GM19452 (cell line): ENCODE data around the gene BMPR2.
"Not testable (repeated sequence)": the region's sequence is repeated elsewhere in the genome, so short reads cannot be mapped to it uniquely, and the experiment has no call there.

ENCODE experiments used
- ATAC-seq: cut with Tn5 transposase; IDR thresholded peaks from one replicate; pipeline ENCODE4 v1.9.1; 2021; ENCODE audit not compliant: unreplicated experiment

BMPR2 gene

GRCh38 chr2:202375609-202376408 lies at the start of gene BMPR2:
BMPR2 (plus strand) TSS chr2:202376327; CDS start chr2:202377475, 1,148 bp downstream.
- peak; percentile 67 for ATAC-seq

DNA sequence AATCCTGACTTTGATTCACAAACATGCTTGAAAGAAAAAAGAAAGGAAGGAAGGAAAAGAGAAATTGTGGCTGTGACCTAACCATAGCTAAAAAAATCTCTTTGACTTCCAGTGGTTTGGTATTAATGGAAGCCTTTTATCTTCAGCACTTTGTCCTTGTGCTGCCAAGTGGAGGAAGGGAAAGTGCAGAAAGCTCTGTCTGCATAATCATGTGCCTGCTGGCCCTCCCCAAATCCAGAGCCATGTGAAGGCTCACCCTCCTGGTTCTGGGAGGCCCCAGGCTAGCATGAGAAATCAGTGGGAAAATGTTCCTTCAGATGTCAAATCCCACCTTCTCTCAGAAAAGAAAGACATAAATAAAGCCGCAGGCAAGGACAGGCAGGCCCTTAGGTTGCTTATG lies 48.3 kb upstream of the BMPR2 start:
- no peak for ATAC-seq

DNA sequence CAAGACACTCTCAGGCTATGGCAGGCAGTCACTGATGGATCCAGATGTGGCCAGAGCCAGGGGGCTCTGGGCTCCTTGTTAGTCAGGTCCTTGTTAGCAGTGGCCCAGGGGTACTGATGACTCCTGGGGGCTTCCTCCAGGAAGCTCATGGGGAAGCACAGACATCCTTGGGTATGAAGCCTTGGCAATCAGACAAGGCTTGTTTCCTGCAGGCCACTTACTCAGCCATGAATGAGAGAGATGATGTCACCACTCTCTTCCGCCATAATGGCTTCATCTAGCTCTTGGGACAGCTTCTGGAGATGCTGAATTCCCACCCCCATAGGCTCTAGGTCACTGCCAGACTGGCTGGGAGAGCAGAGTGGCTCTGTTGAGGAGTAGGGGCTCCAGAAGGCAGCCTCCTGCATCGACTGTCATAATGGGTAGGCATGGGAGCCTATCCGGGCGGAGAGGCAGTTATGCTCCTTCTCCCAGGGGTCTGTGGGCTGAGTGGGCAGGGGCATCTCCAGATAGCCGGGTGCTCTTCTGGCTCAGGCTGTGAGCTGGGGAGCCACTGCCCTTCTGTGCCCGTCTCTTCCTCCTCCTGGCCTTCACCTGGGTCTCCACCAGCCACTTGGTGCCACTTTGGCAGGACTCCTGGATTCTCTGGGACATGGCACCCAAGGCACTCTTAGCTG lies 40.2 kb upstream of the BMPR2 start:
- ATAC-seq: no peak

- ATAC-seq: no peak
These were observed 39.0 kb upstream of the BMPR2 start for GRCh38 chr2:202337151-202337550.

GRCh38 chr2:202337706-202338346 lies 38.3 kb upstream of the BMPR2 start:
- ATAC-seq: no peak

GRCh38 chr2:202339071-202339870 lies 36.9 kb upstream of the BMPR2 start:
- no peak for ATAC-seq

- no peak for ATAC-seq
These were observed 31.9 kb upstream of the BMPR2 start for GRCh38 chr2:202344178-202344577.

DNA sequence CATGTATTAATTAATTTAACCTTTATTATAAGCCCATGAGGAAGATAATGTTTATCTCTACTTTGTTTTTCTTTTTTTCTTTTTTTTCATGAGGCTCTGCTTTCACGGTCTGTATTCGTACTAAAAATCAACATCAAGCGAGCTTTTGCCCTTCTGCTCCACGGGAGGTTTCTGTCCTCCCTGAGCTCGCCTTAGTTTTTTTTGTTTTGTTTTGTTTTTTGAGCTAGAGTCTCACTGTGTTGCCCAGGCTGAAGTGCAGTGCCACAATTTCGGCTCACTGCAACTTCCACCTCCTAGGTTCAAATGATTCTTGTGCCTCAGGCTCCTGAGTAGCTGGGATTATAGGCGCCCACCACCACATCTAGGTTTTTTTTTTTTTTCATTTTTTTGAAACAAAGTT lies 29.9 kb upstream of the BMPR2 start:
- ATAC-seq: no peak

GRCh38 chr2:202353430-202353829 lies 22.7 kb upstream of the BMPR2 start:
- no peak for ATAC-seq

GRCh38 chr2:202355993-202356505 lies 20.1 kb upstream of the BMPR2 start:
- no peak for ATAC-seq

DNA sequence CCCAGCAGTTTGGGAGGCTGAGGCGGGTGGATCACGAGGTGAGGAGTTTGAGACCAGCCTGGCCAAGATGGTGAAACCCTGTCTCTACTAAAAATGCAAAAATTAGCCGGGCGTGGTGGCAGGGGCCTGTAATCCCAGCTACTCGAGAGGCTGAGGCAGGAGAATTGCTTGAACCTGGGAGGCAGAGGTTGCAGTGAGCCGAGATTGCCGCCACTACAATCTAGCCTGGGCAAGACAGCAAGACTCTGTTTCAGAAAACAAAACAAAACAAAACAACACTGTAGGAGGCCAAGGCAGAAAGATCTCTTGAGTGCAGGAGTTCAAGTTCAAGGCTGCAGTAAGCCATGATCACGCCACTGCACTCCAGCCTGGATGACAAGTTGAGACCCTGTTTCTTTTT lies 17.2 kb upstream of the BMPR2 start:
- ATAC-seq: not testable (repeated sequence)

GRCh38 chr2:202360646-202361045 lies 15.5 kb upstream of the BMPR2 start:
- no peak for ATAC-seq

GRCh38 chr2:202361108-202361507 lies 15.0 kb upstream of the BMPR2 start:
- no peak for ATAC-seq

- no peak for ATAC-seq
These were observed 2.6 kb upstream of the BMPR2 start for GRCh38 chr2:202373490-202373889.

DNA sequence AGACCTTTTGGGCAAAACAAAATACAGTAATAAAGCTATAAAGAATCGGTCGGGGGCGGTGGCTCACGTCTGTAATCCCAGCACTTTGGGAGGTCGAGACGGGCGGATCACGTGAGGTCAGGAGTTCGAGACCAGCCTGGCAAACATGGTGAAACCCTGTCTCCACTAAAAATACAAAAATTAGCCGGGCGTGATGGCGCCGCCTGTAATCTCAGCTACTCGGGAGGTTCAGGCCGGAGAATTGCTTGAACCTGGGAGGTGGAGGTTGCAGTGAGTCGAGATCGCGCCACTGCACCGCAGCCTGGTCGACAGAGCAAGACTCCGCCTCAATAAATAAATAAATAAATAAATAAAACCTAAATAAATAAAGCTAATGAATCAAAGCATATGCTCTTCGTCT lies 1.7 kb upstream of the BMPR2 start:
- ATAC-seq: not testable (repeated sequence)

DNA sequence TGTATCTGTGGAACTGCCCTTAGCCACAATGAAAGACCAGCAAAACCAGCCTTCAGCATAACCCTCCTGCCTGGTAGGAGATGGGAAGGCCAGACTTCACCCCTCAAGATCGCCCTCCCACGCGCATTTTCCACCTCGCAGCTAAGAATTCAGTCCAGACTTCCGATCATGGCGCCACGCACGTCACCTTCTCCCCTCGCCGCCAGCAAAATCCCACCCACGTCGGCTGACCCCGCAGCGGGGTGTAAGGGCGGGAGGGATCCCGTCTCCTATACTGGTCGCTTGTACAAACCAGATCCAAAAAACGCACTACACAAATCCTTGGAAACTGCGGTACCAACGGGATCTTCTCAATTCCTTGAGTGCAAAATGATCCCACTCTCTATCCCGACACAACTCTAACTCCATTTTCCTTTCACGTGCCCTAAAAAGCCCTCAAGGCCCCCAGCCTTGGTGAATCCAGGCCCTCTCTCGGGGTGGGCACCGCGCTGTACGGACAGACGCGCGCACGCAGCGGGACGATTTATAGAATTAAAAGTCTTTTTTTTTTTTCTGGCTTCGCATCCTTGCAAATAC lies 1.0 kb upstream of the BMPR2 start:
- ATAC-seq: no peak

- peak; percentile 6 for ATAC-seq
These were observed 506 bp downstream of the BMPR2 start for GRCh38 chr2:202376460-202377206.

GRCh38 chr2:202377207-202377761 lies 1.2 kb downstream of the BMPR2 start:
- no peak for ATAC-seq

DNA sequence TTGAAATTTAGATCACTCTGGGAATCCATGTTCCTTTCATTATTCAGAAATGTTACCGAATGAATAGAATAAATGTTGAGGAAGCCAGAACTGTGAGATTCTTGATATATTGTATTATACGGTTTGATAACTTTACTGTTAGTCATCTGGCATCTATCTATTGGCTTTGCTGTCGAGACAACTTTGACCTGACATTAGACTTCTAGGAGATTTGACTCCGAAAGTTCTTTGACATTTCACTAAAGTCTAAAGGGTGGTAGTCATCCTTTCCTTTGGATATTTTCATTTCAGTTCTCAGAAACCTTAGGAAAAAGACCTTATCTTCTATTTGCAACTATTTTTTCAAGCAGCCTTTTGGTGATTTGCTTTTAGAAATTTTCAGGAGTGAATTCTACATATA lies 1.9 kb downstream of the BMPR2 start:
- ATAC-seq: no peak
